ENCODE measurements around the gene ITPR3. TPM values are rescaled to one million over a fixed set of nuclear protein-coding genes. Genes with fewer than 3 reads are reported as not detected.

Gene ITPR3
- total and polyA plus RNA-seq, 2 of the 13 experiments (the other 11 are each of a cell fraction or from before 2014, with no cell fraction given): 3.8 to 21.4 TPM

DNA sequence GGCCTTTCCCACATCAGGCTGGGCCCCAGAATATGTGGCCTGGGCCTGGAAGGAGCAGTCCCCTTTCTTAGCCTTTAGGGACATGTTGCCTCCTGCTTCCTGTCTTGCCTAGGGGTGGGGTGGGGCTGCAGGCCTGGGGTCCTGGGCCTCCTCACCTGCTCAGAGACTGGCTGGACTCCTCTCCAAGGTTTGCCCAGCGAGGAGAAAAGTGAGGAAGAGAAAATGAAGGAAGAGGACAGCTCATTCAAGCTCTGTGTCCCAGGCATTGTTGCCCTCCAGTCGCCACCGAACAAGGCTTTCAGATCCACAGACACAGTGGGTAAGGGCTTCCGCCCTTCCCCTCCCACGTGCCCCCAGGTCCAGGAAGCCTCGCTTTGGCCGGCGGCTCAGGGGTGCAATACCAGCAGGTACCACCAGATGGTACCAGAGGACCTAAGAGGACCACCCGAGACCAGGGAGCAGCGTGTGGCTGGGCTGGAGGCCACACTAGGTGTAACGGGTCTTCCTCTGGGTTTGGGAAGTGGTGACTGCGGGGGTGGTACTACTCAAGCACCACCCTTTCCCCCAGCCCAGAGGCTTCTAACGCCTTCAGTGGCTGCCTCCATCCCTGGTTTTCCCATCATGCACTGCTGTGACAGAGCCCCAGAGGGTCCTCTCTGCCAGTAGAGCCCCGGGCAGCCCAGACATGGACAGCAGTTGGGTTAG, 35.6 kb upstream of the ITPR3 start (continued):
- TF ChIP-seq, protein P1, sequence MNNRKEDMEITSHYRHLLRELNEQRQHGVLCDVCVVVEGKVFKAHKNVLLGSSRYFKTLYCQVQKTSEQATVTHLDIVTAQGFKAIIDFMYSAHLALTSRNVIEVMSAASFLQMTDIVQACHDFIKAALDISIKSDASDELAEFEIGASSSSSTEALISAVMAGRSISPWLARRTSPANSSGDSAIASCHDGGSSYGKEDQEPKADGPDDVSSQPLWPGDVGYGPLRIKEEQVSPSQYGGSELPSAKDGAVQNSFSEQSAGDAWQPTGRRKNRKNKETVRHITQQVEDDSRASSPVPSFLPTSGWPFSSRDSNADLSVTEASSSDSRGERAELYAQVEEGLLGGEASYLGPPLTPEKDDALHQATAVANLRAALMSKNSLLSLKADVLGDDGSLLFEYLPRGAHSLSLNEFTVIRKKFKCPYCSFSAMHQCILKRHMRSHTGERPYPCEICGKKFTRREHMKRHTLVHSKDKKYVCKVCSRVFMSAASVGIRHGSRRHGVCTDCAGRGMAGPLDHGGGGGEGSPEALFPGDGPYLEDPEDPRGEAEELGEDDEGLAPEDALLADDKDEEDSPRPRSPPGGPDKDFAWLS (CRISPR knock-in tag; IDR thresholded peaks at IDR 0.05; ENCODE audit: borderline replicate concordance): no peak
- no peak for TF ChIP-seq NFIB (CRISPR knock-in tag; IDR thresholded peaks at IDR 0.05; ENCODE audit: borderline replicate concordance)
- no peak for TF ChIP-seq FOXM1 (CRISPR knock-in tag; IDR thresholded peaks at IDR 0.05)
- no peak for TF ChIP-seq NAIF1 (CRISPR knock-in tag; IDR thresholded peaks at IDR 0.05; ENCODE audit: borderline replicate concordance)
- no peak for TF ChIP-seq ZFP37 (CRISPR knock-in tag; IDR thresholded peaks at IDR 0.05; ENCODE audit: borderline replicate concordance)
- TF ChIP-seq PRDM10 (CRISPR knock-in tag; IDR thresholded peaks at IDR 0.05; ENCODE audit: low read depth): peak; percentile 38; the same call in 1 of the 2 replicates
- peak; percentile 55; the same call in 1 of the 2 replicates for TF ChIP-seq THRA (CRISPR knock-in tag; IDR thresholded peaks at IDR 0.05; ENCODE audit: borderline replicate concordance)
- TF ChIP-seq CC2D1A (CRISPR knock-in tag; IDR thresholded peaks at IDR 0.05): no peak
- TF ChIP-seq TCF12 (IDR thresholded peaks at IDR 0.05): no peak
- no peak for TF ChIP-seq TCF12 (CRISPR knock-in tag; IDR thresholded peaks at IDR 0.05)
- TF ChIP-seq TGIF2 (CRISPR knock-in tag; IDR thresholded peaks at IDR 0.05): peak; percentile 72
- no peak for TF ChIP-seq ZKSCAN5 (CRISPR knock-in tag; IDR thresholded peaks at IDR 0.05)
- TF ChIP-seq ZNF329 (CRISPR knock-in tag; IDR thresholded peaks at IDR 0.05; ENCODE audit: low read depth): 0 out of 2 replicates have a peak, but pooled peaks have one; percentile 32
- peak; percentile 83; the same call in 1 of the 2 replicates for TF ChIP-seq ERF (CRISPR knock-in tag; IDR thresholded peaks at IDR 0.05)
- peak; percentile 94; the same call in 1 of the 2 replicates for TF ChIP-seq NRL (CRISPR knock-in tag; IDR thresholded peaks at IDR 0.05; ENCODE audit: borderline replicate concordance)
- no peak for TF ChIP-seq GABPA (IDR thresholded peaks at IDR 0.05; ENCODE audit: low read depth, low read length)
- TF ChIP-seq GABPA (CRISPR knock-in tag; IDR thresholded peaks at IDR 0.05; ENCODE audit: low read depth): peak; percentile 38; the same call in 1 of the 2 replicates
- no peak for TF ChIP-seq PAF1 (CRISPR knock-in tag; IDR thresholded peaks at IDR 0.05)
- TF ChIP-seq ZBTB7B (CRISPR knock-in tag; IDR thresholded peaks at IDR 0.05): peak; percentile 92
- TF ChIP-seq, protein P2, sequence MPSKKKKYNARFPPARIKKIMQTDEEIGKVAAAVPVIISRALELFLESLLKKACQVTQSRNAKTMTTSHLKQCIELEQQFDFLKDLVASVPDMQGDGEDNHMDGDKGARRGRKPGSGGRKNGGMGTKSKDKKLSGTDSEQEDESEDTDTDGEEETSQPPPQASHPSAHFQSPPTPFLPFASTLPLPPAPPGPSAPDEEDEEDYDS (CRISPR knock-in tag; IDR thresholded peaks at IDR 0.05): no peak
- TF ChIP-seq, protein P3, sequence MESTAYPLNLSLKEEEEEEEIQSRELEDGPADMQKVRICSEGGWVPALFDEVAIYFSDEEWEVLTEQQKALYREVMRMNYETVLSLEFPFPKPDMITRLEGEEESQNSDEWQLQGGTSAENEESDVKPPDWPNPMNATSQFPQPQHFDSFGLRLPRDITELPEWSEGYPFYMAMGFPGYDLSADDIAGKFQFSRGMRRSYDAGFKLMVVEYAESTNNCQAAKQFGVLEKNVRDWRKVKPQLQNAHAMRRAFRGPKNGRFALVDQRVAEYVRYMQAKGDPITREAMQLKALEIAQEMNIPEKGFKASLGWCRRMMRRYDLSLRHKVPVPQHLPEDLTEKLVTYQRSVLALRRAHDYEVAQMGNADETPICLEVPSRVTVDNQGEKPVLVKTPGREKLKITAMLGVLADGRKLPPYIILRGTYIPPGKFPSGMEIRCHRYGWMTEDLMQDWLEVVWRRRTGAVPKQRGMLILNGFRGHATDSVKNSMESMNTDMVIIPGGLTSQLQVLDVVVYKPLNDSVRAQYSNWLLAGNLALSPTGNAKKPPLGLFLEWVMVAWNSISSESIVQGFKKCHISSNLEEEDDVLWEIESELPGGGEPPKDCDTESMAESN (CRISPR knock-in tag; conservative IDR thresholded peaks at IDR 0.05): no peak

Data from HepG2 (cell line).